Measurements from ENCODE around the gene GTF2B.

Gene GTF2B

DNA sequence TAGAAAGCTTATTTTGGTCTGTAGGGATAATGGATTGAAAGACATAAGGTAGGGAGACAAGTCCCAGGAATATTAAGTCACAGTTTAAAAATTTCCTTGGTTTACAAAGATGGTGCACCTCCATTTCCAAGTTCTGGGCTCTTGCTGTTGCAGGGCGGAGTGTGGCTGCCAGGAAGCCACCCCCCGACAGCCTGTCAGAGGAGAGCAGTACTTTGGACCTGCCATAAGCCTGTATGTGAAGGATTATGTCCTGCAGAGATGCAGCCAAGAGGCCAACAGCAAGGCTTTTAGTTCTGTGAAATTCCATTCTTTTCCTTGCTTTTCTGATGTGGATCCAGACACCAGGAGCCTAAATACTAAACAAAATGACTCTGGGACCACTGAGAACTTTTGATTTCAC is 31.9 kb upstream of the GTF2B start:
- Histone ChIP-seq H3K36me3 (ENCODE audit: control insufficient read depth in 2 of 2, insufficient read depth in 1 of 2, low read length in 2 of 2) (peaks cover 0 to 68% of the 10 kb centered on the region in 2 experiments; a peak in 1 of 3 replicates), H3K9me3 (ENCODE audit: control insufficient read depth, insufficient read depth, low read depth, low read length) (no peaks in the 10 kb centered on the region), H3K4me3 (ENCODE audit: low read depth, low read length) (no peak overlapping the region), H3K4me1 (ENCODE audit: control insufficient read depth, insufficient read depth, low read length) (no peaks in the 10 kb centered on the region), H3K27ac (ENCODE audit: extremely low read depth, low read depth, low read length) (no peak overlapping the region)
- ChIA-PET POLR2A (no interaction called here), CTCF (no interaction called here)
- no peak for TF ChIP-seq ZEB2 (tag by site-specific recombination; IDR thresholded peaks at IDR 0.05)
- TF ChIP-seq ZNF473 (tag by site-specific recombination; IDR thresholded peaks at IDR 0.05): no peak
- no peak for TF ChIP-seq ZNF26 (tag by site-specific recombination; IDR thresholded peaks at IDR 0.05)
- no peak for TF ChIP-seq ZNF600 (tag by site-specific recombination; IDR thresholded peaks at IDR 0.05)
- TF ChIP-seq ZNF133 (tag by site-specific recombination; IDR thresholded peaks at IDR 0.05): no peak
- no peak for TF ChIP-seq GLI4 (tag by site-specific recombination; IDR thresholded peaks at IDR 0.05)
- no peak for TF ChIP-seq ZNF311 (tag by site-specific recombination; IDR thresholded peaks at IDR 0.05; ENCODE audit: borderline replicate concordance)
- no peak for TF ChIP-seq ZNF324 (tag by site-specific recombination; IDR thresholded peaks at IDR 0.05)
- no peak for TF ChIP-seq ZNF561 (tag by site-specific recombination; IDR thresholded peaks at IDR 0.05; ENCODE audit: borderline replicate concordance)
- TF ChIP-seq ZNF707 (tag by site-specific recombination; IDR thresholded peaks at IDR 0.05): no peak
- TF ChIP-seq, protein P1, sequence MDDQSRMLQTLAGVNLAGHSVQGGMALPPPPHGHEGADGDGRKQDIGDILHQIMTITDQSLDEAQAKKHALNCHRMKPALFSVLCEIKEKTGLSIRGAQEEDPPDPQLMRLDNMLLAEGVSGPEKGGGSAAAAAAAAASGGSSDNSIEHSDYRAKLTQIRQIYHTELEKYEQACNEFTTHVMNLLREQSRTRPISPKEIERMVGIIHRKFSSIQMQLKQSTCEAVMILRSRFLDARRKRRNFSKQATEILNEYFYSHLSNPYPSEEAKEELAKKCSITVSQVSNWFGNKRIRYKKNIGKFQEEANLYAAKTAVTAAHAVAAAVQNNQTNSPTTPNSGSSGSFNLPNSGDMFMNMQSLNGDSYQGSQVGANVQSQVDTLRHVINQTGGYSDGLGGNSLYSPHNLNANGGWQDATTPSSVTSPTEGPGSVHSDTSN (CRISPR knock-in tag; IDR thresholded peaks at IDR 0.05): no peak
- TF ChIP-seq KLF16 (tag by site-specific recombination; IDR thresholded peaks at IDR 0.05): no peak
- TF ChIP-seq ZBTB17 (tag by site-specific recombination; IDR thresholded peaks at IDR 0.05): no peak

- Histone ChIP-seq H3K9me3 (ENCODE audit: control insufficient read depth, insufficient read depth, low read depth, low read length) (no peaks in the 10 kb centered on the region), H3K27ac (ENCODE audit: extremely low read depth, low read depth, low read length) (no peak overlapping the region), H3K4me1 (ENCODE audit: control insufficient read depth, insufficient read depth, low read length) (no peaks in the 10 kb centered on the region), H3K4me3 (ENCODE audit: low read depth, low read length) (no peak overlapping the region), H3K36me3 (ENCODE audit: control insufficient read depth in 2 of 2, insufficient read depth in 1 of 2, low read length in 2 of 2) (peaks cover 0 to 70% of the 10 kb centered on the region in 2 experiments; a peak in 1 of 3 replicates)
- CTCF ChIA-PET: no interaction called here
- TF ChIP-seq, protein P2, sequence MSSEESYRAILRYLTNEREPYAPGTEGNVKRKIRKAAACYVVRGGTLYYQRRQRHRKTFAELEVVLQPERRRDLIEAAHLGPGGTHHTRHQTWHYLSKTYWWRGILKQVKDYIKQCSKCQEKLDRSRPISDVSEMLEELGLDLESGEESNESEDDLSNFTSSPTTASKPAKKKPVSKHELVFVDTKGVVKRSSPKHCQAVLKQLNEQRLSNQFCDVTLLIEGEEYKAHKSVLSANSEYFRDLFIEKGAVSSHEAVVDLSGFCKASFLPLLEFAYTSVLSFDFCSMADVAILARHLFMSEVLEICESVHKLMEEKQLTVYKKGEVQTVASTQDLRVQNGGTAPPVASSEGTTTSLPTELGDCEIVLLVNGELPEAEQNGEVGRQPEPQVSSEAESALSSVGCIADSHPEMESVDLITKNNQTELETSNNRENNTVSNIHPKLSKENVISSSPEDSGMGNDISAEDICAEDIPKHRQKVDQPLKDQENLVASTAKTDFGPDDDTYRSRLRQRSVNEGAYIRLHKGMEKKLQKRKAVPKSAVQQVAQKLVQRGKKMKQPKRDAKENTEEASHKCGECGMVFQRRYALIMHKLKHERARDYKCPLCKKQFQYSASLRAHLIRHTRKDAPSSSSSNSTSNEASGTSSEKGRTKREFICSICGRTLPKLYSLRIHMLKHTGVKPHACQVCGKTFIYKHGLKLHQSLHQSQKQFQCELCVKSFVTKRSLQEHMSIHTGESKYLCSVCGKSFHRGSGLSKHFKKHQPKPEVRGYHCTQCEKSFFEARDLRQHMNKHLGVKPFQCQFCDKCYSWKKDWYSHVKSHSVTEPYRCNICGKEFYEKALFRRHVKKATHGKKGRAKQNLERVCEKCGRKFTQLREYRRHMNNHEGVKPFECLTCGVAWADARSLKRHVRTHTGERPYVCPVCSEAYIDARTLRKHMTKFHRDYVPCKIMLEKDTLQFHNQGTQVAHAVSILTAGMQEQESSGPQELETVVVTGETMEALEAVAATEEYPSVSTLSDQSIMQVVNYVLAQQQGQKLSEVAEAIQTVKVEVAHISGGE (tag by site-specific recombination; conservative IDR thresholded peaks at IDR 0.05; ENCODE audit: low read depth): no peak
- peak; percentile 44 for TF ChIP-seq ZIC2 (tag by site-specific recombination; IDR thresholded peaks at IDR 0.05)
- no peak for TF ChIP-seq KLF1 (tag by site-specific recombination; IDR thresholded peaks at IDR 0.05)
- POLR2A ChIA-PET: no interaction called here
Observed at GRCh38 chr1:88922214-88922613, 30.8 kb upstream of the GTF2B start.

DNA sequence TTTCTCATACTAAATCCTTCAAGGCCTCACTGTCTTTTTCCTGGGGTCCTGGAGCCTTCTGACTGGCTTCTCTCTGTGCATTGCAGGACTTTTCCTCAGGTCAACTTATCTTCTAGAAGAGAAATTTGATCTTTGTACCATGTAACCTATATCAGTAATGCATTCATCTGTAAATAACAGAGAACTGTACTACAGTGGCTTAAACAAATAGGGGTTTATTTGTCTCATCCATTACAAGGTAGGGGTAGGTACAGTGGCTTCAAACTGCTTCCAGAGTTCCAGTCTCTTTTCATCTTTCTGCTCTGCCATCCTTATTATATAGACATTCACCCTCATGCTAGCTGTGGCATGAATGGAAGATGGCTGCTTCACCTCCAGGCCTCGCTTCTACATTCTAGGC is 29.5 kb upstream of the GTF2B start:
- H3K36me3 ChIP-seq (ENCODE audit: control insufficient read depth in 2 of 2, insufficient read depth in 1 of 2, low read length in 2 of 2): peaks cover 0 to 70% of the 10 kb centered on the region in 2 experiments; a peak in 1 of 3 replicates
- no peak overlapping the region for H3K27ac ChIP-seq (ENCODE audit: extremely low read depth, low read depth, low read length)
- no peaks in the 10 kb centered on the region for H3K9me3 ChIP-seq (ENCODE audit: control insufficient read depth, insufficient read depth, low read depth, low read length)
- no peak overlapping the region for H3K4me3 ChIP-seq (ENCODE audit: low read depth, low read length)
- CTCF ChIA-PET: no interaction called here
- TF ChIP-seq ZNF768 (tag by site-specific recombination; IDR thresholded peaks at IDR 0.05) (no peak), ZNF146 (tag by site-specific recombination; IDR thresholded peaks at IDR 0.05) (no peak), ZNF324 (tag by site-specific recombination; IDR thresholded peaks at IDR 0.05) (no peak), ZNF558 (tag by site-specific recombination; IDR thresholded peaks at IDR 0.05) (no peak), ZNF521 (tag by site-specific recombination; IDR thresholded peaks at IDR 0.05) (no peak), SALL2 (tag by site-specific recombination; IDR thresholded peaks at IDR 0.05; ENCODE audit: borderline replicate concordance) (no peak), ZNF48 (tag by site-specific recombination; IDR thresholded peaks at IDR 0.05) (no peak), ZNF366 (tag by site-specific recombination; conservative IDR thresholded peaks at IDR 0.05) (no peak)
- no peaks in the 10 kb centered on the region for H3K4me1 ChIP-seq (ENCODE audit: control insufficient read depth, insufficient read depth, low read length)
- POLR2A ChIA-PET: no interaction called here

Measured in HEK293 (cell line).